Suprapubic skin (tissue), 4 donors: ENCODE results near the gene IGSF11.
"Not testable (repeated sequence)": the region's sequence is repeated elsewhere in the genome, so short reads cannot be mapped to it uniquely, and the experiment has no call there.

Experiments used
- EP300 ChIP-seq: sonication (generic); formaldehyde crosslinking; IDR thresholded peaks from one replicate; pipeline ENCODE4 v1.6.1; 2017; ENCODE audit warnings: antibody characterized with exemption
- POLR2A ChIP-seq, 2 donors: fragments of 450-650 bp; IDR thresholded peaks; one replicate each; pipeline ENCODE4 v1.6.1; 2017; ENCODE audit warnings: antibody characterized with exemption in 2 of 2, mild to moderate bottlenecking in 2 of 2, moderate library complexity in 2 of 2
- POLR2AphosphoS5 ChIP-seq, 3 donors: sonication (generic); formaldehyde crosslinking; IDR thresholded peaks; one replicate each; pipeline ENCODE4 v1.6.1; 2017; ENCODE audit warnings: antibody characterized with exemption in 3 of 3
- TF ChIP-seq, protein P1 (sequence below), 2 donors: fragments of 200-600 bp in 1 of 2; fragments of 450-650 bp in 1 of 2; sonication (generic) in 1 of 2; IDR thresholded peaks; one replicate each; pipeline ENCODE4 v1.5.1; 2016 to 2019; ENCODE audit warnings: antibody characterized with exemption in 2 of 2, mild to moderate bottlenecking in 1 of 2, moderate library complexity in 1 of 2

GRCh38 chr3:119072451-119072850, 37.8 kb upstream of the IGSF11 start:
- TF ChIP-seq, protein P1, sequence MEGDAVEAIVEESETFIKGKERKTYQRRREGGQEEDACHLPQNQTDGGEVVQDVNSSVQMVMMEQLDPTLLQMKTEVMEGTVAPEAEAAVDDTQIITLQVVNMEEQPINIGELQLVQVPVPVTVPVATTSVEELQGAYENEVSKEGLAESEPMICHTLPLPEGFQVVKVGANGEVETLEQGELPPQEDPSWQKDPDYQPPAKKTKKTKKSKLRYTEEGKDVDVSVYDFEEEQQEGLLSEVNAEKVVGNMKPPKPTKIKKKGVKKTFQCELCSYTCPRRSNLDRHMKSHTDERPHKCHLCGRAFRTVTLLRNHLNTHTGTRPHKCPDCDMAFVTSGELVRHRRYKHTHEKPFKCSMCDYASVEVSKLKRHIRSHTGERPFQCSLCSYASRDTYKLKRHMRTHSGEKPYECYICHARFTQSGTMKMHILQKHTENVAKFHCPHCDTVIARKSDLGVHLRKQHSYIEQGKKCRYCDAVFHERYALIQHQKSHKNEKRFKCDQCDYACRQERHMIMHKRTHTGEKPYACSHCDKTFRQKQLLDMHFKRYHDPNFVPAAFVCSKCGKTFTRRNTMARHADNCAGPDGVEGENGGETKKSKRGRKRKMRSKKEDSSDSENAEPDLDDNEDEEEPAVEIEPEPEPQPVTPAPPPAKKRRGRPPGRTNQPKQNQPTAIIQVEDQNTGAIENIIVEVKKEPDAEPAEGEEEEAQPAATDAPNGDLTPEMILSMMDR (IDR thresholded peaks at IDR 0.05) = not testable (repeated sequence)
- not testable (repeated sequence) for TF ChIP-seq EP300; POLR2AphosphoS5 (IDR thresholded peaks at IDR 0.05); POLR2A (IDR thresholded peaks at IDR 0.05)
